Measurements from ENCODE around the gene ARSG.

DNA sequence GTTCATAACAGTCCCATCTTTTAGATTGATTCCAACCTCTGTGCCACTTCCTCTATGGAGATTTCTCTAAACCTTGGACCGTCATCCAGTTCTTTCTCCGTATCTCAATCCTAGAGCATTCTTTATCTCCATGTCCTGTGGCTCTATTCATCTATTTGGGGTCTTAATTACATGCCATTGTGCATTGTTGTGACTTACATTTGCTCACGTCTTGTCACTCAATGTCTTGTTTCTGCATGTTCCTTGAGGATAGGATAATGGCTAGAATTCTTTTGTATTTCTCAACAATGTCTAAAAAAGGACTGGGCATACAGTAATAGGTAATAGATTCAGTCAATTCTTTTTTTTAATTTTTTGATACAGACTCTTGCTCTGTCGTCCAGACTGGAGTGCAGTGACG, 50.2 kb downstream of the ARSG start:
- TF ChIP-seq NFYB (IDR thresholded peaks at IDR 0.05; ENCODE audit: extremely low read depth, insufficient read length) = no peak
- no peak for TF ChIP-seq CTCF (IDR thresholded peaks at IDR 0.05 in 2 of 3, conservative IDR thresholded peaks at IDR 0.05 in 1 of 3; ENCODE audit: insufficient read depth in 2 of 3, low read depth in 1 of 3, low read length in 3 of 3)
- no peak for TF ChIP-seq KAT7 (CRISPR knock-in tag; IDR thresholded peaks at IDR 0.05; ENCODE audit: borderline replicate concordance)
- no peak for TF ChIP-seq REST (IDR thresholded peaks at IDR 0.05; ENCODE audit: borderline replicate concordance)
- no peak for TF ChIP-seq REST (CRISPR knock-in tag; IDR thresholded peaks at IDR 0.05; ENCODE audit: low read depth)
